A549 treated with CpdA at 1 μM for 4 hours (cell line): ENCODE measurements around the gene PEDS1. TPM values are rescaled to one million over a fixed set of nuclear protein-coding genes. Genes with fewer than 3 reads are reported as not detected.

Source experiments
- total RNA-seq: library from RNA; stranded (reverse); fragments of 200-300 nt; extraction: Qiagen RNA extraction; gene quantifications from 5 replicates; pipeline ENCODE4 v1.2.3, GENCODE V29; 2022; ENCODE audit warnings: low read depth

Gene PEDS1
- 36.8 to 54.9 TPM (median 50.2 TPM) in 5 replicates for total RNA-seq

DNA sequence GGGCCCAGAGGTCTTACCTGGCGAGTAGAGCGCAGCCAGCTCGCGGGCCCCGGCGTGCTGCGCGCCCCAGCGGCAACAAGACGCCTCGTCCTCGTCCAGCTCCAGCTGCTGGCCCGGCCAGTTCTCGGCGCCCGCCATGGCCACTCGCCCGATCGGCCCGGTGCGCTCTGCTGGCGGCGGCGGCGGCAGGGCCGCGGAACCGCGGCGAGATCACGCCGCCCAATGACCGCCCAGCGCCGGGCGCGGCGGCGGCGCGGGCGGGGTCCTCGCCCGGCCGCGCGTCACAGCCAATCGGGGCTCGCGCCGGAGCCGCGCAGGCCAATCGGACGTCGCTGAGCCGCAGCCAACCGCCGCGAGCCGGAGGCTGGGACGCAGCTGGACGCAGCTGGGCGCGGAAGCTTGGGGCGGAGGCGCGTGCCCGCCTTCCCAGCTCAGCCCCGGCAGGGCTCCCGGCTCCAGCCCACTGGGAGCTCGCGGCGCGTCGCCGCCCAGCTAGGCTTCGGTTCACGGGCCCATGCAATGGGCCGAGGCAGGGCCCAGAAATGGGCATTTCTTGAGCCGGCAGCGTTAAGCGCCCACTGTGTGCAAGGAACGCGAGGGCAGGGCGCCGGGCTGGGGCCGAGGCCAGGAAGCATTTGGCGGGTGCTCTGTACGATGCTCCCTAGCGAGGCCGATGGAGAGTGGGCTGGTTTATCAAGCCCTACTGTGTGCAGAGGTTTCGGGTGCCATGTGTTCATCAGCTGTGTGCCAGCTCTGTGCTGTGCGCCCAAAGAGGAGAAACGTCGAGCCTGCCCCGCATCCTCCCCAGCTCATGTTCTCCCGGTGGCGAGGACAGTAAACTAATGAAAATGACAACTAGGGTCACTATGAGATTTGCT lies at the start of gene PEDS1:
Gene PEDS1 (minus strand): TSS at position 224 of the 878 bp plus-strand sequence. CDS start 86 bp downstream, at position 138.

DNA sequence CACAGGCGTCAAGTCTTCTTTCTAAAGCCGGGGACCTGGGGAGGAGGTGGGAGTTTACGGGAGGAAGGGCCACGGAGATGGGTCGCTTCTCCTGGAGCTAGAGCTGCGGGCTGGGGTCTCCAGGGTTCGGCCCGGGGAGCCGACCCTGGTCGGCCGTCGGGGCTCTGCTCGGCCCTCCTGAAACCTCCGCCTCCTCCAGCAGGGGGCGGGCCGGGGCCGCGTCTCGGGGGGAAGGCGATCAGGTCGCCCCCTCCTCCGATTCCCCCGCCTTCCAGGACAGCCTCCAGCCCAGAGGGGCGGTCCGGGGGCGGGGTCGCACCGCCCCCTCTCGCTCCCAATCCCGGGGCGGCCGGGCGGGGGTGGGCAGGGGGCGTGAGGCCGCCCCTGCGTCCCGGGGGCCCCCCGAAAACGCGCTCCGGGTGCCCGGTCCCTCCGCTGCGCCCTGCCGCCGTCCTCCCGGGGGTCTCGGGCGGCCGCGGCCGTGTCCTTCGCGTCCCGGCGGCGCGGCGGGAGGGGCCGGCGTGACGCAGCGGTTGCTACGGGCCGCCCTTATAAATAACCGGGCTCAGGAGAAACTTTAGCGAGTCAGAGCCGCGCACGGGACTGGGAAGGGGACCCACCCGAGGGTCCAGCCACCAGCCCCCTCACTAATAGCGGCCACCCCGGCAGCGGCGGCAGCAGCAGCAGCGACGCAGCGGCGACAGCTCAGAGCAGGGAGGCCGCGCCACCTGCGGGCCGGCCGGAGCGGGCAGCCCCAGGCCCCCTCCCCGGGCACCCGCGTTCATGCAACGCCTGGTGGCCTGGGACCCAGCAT lies 36.9 kb upstream of the PEDS1 start, which contains the start of gene CEBPB:
Gene CEBPB (plus strand): TSS at position 580 of the 814 bp plus-strand sequence. CDS start 204 bp downstream, at position 784.

GRCh38 chr20:50112512-50113419 lies 40.8 kb downstream of the PEDS1 start, which contains the start of gene UBE2V1:
TSS of gene UBE2V1 (minus strand) at chr20:50113150. CDS start at chr20:50113128, 22 bp downstream.

Other genes starting within 250 kb of the PEDS1 start
- gene SPATA2, start 238.2 kb downstream of the PEDS1 start, total RNA-seq: 8.0 to 9.6 TPM (median 8.3 TPM) in 5 replicates
- gene RNF114, start 217.3 kb downstream of the PEDS1 start, total RNA-seq: 69.9 to 79.6 TPM (median 71.0 TPM) in 5 replicates
- gene SNAI1, start 170.7 kb downstream of the PEDS1 start, total RNA-seq: 11.6 to 21.6 TPM (median 19.3 TPM) in 5 replicates
- gene UBE2V1, start 40.6 kb downstream of the PEDS1 start, total RNA-seq: 112 to 154 TPM (median 116 TPM) in 5 replicates
- gene CEBPB, start 37.1 kb upstream of the PEDS1 start, total RNA-seq: 75.4 to 222 TPM (median 175 TPM) in 5 replicates